ENCODE data around the gene CYLC1. TPM values are rescaled to one million over a fixed set of nuclear protein-coding genes. Genes with fewer than 3 reads are reported as not detected.

Gene CYLC1, protein sequence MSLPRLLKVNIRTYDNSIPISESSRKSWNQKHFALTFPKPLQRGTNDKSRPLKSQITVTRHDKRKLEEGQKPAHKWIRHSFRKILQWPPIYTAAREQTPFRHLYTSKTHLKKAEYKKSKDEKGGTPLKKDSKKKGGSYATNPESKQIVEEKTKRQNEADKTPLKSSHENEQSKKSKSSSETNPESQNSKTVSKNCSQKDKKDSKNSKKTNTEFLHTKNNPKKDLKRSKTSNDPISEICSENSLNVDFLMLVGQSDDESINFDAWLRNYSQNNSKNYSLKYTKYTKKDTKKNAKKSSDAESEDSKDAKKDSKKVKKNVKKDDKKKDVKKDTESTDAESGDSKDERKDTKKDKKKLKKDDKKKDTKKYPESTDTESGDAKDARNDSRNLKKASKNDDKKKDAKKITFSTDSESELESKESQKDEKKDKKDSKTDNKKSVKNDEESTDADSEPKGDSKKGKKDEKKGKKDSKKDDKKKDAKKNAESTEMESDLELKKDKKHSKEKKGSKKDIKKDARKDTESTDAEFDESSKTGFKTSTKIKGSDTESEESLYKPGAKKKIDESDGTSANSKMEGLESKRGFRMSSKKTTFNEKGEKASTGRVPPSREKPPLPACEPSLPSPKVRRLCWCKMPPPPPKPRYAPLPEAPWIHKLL
- total RNA-seq (2022) (not detected in 2 replicates), Bru-seq, nascent RNA (percentile 8 among the genes with signal in this experiment), BruChase-seq, experiment 1, labeled RNA remaining after a 6-hour chase (not detected), BruChase-seq, experiment 2, labeled RNA remaining after a 2-hour chase (percentile 7 among the genes with signal in this experiment)
- long read RNA-seq = 0 reads

DNA sequence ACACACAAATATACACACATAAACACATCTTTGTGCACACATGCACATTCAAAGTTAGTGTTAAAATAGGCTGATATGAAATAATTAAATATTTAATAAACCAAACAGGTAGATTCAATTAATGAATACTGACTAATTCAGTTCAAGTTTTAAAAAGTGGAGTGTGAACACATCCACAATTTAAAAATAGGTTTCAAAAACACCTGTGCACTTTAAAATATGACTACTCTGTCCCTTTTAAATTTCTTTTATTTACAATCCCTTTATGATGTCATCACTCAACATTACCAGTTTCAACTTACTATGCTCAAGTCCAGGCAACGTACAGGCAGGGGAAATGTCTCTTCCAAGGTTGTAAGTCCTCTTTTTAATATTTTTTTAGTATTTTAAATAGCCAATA lies at the start of gene CYLC1:
CYLC1 (plus strand) TSS at position 301 of the 400 bp plus-strand sequence; CDS start at position 338, 37 bp downstream.
- no peaks in the 10 kb centered on the region for H3K36me3 Mint-ChIP-seq (ENCODE audit: insufficient read depth, unreplicated experiment)
- no peak within 1 kb of the TSS for H3K4me3 Mint-ChIP-seq (ENCODE audit: unreplicated experiment)
- no TSS peak for BruUV-seq (replicated peaks)
- intact Hi-C loops (cut with micrococcal nuclease) = no loop called here
- peaks cover 8% of the 10 kb centered on the region for H3K9me3 Mint-ChIP-seq (ENCODE audit: unreplicated experiment)
- no peak for DNase-seq (ENCODE audit: unreplicated experiment)
- TF ChIP-seq, protein P1, sequence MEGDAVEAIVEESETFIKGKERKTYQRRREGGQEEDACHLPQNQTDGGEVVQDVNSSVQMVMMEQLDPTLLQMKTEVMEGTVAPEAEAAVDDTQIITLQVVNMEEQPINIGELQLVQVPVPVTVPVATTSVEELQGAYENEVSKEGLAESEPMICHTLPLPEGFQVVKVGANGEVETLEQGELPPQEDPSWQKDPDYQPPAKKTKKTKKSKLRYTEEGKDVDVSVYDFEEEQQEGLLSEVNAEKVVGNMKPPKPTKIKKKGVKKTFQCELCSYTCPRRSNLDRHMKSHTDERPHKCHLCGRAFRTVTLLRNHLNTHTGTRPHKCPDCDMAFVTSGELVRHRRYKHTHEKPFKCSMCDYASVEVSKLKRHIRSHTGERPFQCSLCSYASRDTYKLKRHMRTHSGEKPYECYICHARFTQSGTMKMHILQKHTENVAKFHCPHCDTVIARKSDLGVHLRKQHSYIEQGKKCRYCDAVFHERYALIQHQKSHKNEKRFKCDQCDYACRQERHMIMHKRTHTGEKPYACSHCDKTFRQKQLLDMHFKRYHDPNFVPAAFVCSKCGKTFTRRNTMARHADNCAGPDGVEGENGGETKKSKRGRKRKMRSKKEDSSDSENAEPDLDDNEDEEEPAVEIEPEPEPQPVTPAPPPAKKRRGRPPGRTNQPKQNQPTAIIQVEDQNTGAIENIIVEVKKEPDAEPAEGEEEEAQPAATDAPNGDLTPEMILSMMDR (IDR thresholded peaks at IDR 0.05; ENCODE audit: unreplicated experiment) = no peak
- ChIA-PET CTCF (no interaction called here), POLR2A (interaction anchor here (0.6 kb wide), 1 partner anchor 670 kb away, joined by 3 read pairs; no protein-coding TSS in a partner anchor)
- no peaks in the 10 kb centered on the region for H3K27me3 Mint-ChIP-seq (ENCODE audit: insufficient read depth, unreplicated experiment)
- no peaks in the 10 kb centered on the region for H3K4me1 Mint-ChIP-seq (ENCODE audit: insufficient read depth, unreplicated experiment)
- H3K27ac Mint-ChIP-seq (ENCODE audit: low read depth, unreplicated experiment) = no peak within 1 kb of the TSS

DNA sequence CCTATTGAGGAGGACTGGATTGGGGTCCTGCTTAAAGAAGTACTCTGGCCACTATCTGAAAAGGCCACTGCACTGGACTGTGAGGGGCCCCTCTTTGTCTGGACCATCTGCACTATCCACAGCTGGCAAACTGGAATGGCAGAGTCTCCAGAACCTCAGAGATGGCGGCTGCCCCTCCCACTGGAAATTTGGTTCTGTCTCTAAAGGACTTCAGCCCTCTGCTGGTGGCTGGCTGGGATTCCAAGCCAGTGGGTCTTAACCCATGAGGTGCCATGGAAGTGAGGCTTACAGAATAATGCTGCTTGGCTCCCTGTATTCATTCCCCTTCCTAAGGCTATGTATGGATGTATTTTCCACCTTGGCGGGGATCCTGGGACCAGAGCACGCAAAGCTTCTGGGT lies 41.6 kb upstream of the CYLC1 start:
- BruUV-seq (replicated peaks) = no TSS peak
- peaks cover 41% of the 10 kb centered on the region for H3K9me3 Mint-ChIP-seq (ENCODE audit: unreplicated experiment)

DNA sequence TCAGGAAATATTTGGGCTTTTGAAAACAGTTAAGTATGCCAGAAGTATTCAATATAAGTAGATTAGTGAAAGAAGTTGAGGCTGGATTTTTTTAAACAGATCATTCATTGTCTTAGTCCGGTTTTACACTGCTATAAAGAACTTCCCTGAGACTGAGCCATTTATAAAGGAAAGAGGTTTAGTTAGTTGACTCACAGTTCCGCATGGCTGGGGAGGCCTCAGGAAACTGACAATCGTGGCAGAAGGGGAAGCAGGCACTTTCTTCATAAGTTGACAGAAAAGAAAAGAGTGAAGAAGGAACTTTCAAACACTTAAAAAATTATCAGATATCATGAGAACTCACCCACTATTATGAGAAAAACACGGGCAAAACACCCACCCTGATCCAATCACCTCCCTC lies 31.1 kb upstream of the CYLC1 start:
- no peaks in the 10 kb centered on the region for H3K4me1 Mint-ChIP-seq (ENCODE audit: insufficient read depth, unreplicated experiment)
- POLR2A ChIA-PET = no interaction called here
- no TSS peak for BruUV-seq (replicated peaks)
- intact Hi-C loops (cut with micrococcal nuclease) = no loop called here
- H3K9me3 Mint-ChIP-seq (ENCODE audit: unreplicated experiment) = peaks cover 9% of the 10 kb centered on the region
- H3K36me3 Mint-ChIP-seq (ENCODE audit: insufficient read depth, unreplicated experiment) = no peaks in the 10 kb centered on the region
- H3K27me3 Mint-ChIP-seq (ENCODE audit: insufficient read depth, unreplicated experiment) = no peaks in the 10 kb centered on the region
- DNase-seq (ENCODE audit: unreplicated experiment) = no peak
- H3K27ac Mint-ChIP-seq (ENCODE audit: low read depth, unreplicated experiment) = no peak overlapping the region
- TF ChIP-seq, protein P1 (IDR thresholded peaks at IDR 0.05; ENCODE audit: unreplicated experiment) = no peak
- H3K4me3 Mint-ChIP-seq (ENCODE audit: unreplicated experiment) = no peak overlapping the region
- CTCF ChIA-PET = no interaction called here

More for the DNA sequence above, 41.6 kb upstream of the CYLC1 start:
- no peak overlapping the region for H3K4me3 Mint-ChIP-seq (ENCODE audit: unreplicated experiment)
- POLR2A ChIA-PET = no interaction called here
- TF ChIP-seq, protein P1 (IDR thresholded peaks at IDR 0.05; ENCODE audit: unreplicated experiment) = no peak
- no peak for DNase-seq (ENCODE audit: unreplicated experiment)
- intact Hi-C loops (cut with micrococcal nuclease) = no loop called here
- no peaks in the 10 kb centered on the region for H3K4me1 Mint-ChIP-seq (ENCODE audit: insufficient read depth, unreplicated experiment)
- H3K27ac Mint-ChIP-seq (ENCODE audit: low read depth, unreplicated experiment) = no peak overlapping the region
- H3K36me3 Mint-ChIP-seq (ENCODE audit: insufficient read depth, unreplicated experiment) = no peaks in the 10 kb centered on the region
- H3K27me3 Mint-ChIP-seq (ENCODE audit: insufficient read depth, unreplicated experiment) = no peaks in the 10 kb centered on the region
- CTCF ChIA-PET = interaction anchor here (1.0 kb wide), 1 partner anchor 25 kb away, joined by 3 read pairs; no protein-coding TSS in a partner anchor

DNA sequence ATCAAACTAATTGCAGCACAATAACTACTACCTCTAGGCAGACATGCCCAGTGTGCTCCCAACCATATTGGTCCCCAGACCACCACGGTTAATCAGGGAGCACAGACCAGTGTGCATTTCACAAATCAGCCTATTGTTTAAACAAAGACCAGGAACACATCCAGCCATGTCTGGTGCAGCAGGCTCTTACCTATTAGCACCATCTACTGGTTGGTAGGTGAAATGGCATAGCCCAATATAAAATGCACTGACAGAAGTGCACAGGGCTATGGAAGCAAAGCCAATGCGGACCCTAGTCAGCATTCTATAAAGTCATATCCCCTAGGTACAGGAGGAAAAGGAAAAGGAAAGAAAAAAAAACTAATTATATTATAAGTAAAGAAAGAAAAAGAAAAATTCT lies 15.5 kb upstream of the CYLC1 start:
- no peaks in the 10 kb centered on the region for H3K9me3 Mint-ChIP-seq (ENCODE audit: unreplicated experiment)

More for the DNA sequence above, 15.5 kb upstream of the CYLC1 start:
- no TSS peak for BruUV-seq (replicated peaks)
- TF ChIP-seq, protein P1 (IDR thresholded peaks at IDR 0.05; ENCODE audit: unreplicated experiment) = peak; percentile 70
- H3K4me1 Mint-ChIP-seq (ENCODE audit: insufficient read depth, unreplicated experiment) = no peaks in the 10 kb centered on the region
- no peak overlapping the region for H3K27ac Mint-ChIP-seq (ENCODE audit: low read depth, unreplicated experiment)
- H3K4me3 Mint-ChIP-seq (ENCODE audit: unreplicated experiment) = no peak overlapping the region
- intact Hi-C loops (cut with micrococcal nuclease) = no loop called here
- no peaks in the 10 kb centered on the region for H3K36me3 Mint-ChIP-seq (ENCODE audit: insufficient read depth, unreplicated experiment)
- ChIA-PET CTCF (interaction anchor here (0.6 to 2.4 kb wide), 5 partner anchors 9 to 1675 kb away, joined by 3 to 27 read pairs (median 3); no protein-coding TSS in a partner anchor), POLR2A (no interaction called here)
- no peaks in the 10 kb centered on the region for H3K27me3 Mint-ChIP-seq (ENCODE audit: insufficient read depth, unreplicated experiment)
- DNase-seq (ENCODE audit: unreplicated experiment) = peak; percentile 58
